HT1080 (cell line): Measurements from ENCODE around the gene ARL2BP. TPM values are rescaled to one million over a fixed set of nuclear protein-coding genes. Genes with fewer than 3 reads are reported as not detected.
"Not testable (repeated sequence)": the region's sequence is repeated elsewhere in the genome, so short reads cannot be mapped to it uniquely, and the experiment has no call there.

ENCODE experiments used
- DNase-seq: peaks from one replicate; pipeline ENCODE4 v3.0.0-alpha.2; 2015; ENCODE audit warnings: low read depth
- total RNA-seq: library from RNA; depleted of rRNA; stranded (reverse); fragments of >200 nt; shearing (Covaris generic); gene quantifications from 2 replicates; pipeline ENCODE4 v1.2.3, GENCODE V29; 2014

Gene ARL2BP
- total RNA-seq, 1 experiment from 2014 or later = 70.5 TPM

GRCh38 chr16:57263541-57264351 lies 18.7 kb downstream of the ARL2BP start:
- no peak for DNase-seq

- DNase-seq = no peak
These were observed 19.3 kb downstream of the ARL2BP start for GRCh38 chr16:57264381-57264780.

- no peak for DNase-seq
These were observed 19.9 kb downstream of the ARL2BP start for GRCh38 chr16:57264950-57265371.

- peak; percentile 32 for DNase-seq
These were observed 20.9 kb downstream of the ARL2BP start for GRCh38 chr16:57265850-57266530.

DNA sequence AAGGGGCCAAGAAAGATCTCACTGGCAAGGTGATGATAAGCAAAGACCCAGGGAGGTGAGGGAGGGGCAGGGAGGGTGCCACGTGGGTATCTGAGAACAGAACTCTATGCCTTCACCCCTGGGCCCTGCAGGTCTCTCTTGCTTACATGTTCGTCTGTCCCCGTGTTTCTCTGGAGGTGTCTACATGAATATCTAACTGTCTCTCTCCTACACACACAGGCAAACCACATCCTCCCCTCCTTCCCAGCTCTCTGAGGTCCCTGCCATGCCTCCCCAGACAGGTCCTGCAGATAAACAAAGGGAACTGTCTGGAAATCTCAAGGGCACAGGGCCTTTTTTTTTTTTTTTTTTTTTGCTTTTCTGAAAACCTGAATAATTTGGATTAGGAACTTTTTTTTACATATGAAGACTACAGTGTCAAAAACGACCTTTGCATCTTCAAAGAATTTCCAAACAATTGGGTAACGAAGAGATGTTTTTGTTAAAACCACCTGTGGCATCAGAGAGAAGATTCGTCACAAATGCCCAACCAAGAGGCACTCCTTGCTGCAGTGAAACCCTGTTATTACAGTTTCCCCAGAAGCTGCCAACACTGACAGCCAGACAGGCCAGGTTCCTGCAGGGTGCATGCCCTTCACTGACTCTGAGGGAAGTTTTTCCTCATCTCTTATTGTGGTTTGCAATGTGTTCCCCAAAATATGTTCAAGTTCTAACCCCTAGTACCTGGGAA lies 21.6 kb downstream of the ARL2BP start:
- DNase-seq = peak; percentile 54

GRCh38 chr16:57267343-57267742 lies 22.3 kb downstream of the ARL2BP start:
- not testable (repeated sequence) for DNase-seq

GRCh38 chr16:57268804-57269800 lies 24.0 kb downstream of the ARL2BP start:
- no peak for DNase-seq

GRCh38 chr16:57270221-57271062 lies 25.4 kb downstream of the ARL2BP start:
- DNase-seq = no peak

DNA sequence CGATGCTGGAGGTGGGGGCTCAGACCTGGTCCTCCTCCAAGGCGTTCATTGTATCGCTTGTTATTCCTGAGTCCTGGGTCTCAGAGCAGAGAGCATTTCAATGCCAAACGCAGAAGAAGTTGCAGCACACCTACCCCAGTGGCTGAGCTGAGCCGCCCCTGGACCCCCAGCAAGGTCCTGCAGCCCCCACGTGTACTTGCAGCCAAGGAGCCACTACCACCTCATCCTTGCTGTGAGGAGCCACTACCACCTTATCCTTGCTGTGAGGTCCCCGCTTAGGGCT lies 25.9 kb downstream of the ARL2BP start:
- DNase-seq = no peak

- no peak for DNase-seq
These were observed 26.9 kb downstream of the ARL2BP start for GRCh38 chr16:57271867-57272495.

DNA sequence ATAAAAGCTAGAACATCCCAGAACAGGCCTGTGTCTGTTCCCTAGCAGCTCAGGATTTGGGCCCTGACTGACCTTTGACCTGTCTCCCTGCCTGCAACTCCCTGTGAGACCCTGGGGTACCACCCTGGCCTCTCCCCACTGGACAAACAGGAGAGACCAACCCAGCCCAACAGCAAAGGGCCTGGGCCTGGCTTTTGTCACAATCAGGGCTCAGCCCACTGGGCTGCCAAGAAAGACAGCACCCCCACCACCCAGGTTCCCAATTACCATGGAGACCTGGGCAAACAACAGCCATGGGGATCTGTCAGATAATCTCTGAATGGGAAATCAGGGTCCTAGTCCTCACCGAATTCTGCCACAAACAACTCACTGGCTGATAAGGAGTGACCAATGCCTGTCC lies 28.3 kb downstream of the ARL2BP start:
- no peak for DNase-seq

DNA sequence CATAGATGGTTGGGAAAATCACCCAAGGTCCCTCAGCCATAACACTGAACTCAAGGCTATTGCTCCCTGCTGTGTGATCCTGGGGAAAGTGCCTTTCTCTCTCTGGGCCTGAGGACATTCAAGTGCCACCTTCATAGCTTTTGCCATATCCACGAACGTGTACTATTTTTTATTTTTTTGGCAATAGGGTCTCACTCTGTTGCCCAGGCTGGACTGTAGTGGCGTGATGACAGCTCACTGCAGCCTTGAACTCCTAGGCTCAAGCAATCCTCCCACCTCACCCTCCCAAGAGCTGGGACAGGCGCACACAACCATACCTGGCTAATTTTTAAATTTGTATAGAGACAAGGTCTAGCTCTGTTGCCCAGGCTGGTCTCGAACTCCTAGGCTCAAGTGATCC lies 28.8 kb downstream of the ARL2BP start:
- no peak for DNase-seq

GRCh38 chr16:57275946-57276345 lies 30.9 kb downstream of the ARL2BP start:
- not testable (repeated sequence) for DNase-seq

GRCh38 chr16:57276596-57276995 lies 31.5 kb downstream of the ARL2BP start:
- peak; percentile 74 for DNase-seq

GRCh38 chr16:57277586-57277985 lies 32.5 kb downstream of the ARL2BP start:
- peak; percentile 98 for DNase-seq

- DNase-seq = no peak
These were observed 33.4 kb downstream of the ARL2BP start for GRCh38 chr16:57278494-57278893.

- peak; percentile 39 for DNase-seq
These were observed 35.0 kb downstream of the ARL2BP start for GRCh38 chr16:57279780-57280638.

DNA sequence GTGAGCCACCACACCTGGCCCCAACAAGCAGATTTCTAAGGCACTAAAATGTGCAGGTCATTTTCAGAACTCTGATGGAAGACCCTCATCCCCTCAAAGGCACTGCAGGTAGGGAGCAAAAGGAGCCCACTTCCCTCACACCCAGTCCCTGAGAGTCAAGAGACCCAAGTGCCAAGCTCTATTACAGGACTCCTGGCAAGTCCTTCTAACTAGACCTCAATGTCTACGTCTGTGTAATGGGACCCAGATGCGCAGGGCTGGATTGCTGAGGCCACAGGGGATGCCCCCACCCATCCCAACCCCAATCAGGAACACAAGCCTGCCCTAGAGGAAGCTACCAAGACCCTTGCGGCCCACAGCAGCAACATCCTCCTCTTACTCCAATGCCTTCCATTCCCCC lies 36.7 kb downstream of the ARL2BP start:
- DNase-seq = no peak
